ENCODE data around the gene PTBP1.

Gene PTBP1

DNA sequence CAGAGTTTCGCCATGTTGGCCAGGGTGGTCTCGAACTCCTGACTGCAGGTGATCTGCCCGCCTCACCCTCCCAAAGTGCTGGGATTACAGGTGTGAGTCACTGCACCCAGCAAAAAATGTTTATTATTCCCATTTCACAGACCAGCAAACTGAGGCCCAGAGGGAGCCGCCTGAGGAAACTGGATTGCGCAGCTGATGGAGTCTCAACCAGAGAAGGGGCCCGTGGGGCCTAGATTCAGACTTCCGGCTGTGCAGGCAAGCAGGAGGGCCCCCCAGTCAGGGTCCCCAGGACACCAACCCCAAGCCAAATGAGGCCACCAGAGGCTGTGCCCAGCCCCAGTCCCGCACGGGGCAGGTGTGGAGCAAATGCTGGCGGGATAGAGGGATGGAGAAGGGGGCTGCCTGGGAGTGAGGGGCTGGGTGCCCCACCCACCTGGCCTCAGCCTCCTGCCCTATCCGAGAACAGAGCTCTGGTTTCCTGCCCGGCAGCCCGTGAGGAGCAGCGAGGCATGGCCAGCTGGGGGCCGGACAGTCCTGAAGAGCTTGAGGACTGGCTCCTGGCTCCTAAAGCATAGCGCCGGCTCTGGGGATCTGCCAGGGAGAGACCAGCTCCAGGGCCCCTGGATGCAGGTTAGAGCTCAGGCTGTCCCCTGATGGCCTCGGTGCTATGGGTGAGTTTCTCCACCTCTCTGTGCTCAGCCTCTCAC lies 24.4 kb upstream of the PTBP1 start:
- DNase-seq = no peak

DNA sequence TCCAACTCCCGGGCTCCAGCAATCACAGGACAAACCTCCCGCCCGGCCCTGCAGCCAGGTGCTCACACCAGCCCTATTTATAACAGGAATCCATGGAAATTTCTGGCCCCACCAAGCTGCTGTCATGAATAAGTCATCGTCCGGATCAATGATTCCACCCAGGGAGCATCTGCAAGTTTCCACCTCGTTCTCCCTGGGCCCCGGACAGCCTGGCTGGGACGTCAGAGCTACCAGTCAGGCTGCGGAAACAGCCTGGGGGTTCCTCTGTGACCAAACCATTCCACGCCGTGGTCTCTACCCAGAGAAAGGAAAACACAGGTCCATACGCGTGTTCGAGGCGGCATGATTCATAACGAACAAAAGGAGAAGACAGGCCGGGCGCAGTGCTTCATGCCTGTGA lies 20.7 kb upstream of the PTBP1 start:
- DNase-seq = no peak

DNA sequence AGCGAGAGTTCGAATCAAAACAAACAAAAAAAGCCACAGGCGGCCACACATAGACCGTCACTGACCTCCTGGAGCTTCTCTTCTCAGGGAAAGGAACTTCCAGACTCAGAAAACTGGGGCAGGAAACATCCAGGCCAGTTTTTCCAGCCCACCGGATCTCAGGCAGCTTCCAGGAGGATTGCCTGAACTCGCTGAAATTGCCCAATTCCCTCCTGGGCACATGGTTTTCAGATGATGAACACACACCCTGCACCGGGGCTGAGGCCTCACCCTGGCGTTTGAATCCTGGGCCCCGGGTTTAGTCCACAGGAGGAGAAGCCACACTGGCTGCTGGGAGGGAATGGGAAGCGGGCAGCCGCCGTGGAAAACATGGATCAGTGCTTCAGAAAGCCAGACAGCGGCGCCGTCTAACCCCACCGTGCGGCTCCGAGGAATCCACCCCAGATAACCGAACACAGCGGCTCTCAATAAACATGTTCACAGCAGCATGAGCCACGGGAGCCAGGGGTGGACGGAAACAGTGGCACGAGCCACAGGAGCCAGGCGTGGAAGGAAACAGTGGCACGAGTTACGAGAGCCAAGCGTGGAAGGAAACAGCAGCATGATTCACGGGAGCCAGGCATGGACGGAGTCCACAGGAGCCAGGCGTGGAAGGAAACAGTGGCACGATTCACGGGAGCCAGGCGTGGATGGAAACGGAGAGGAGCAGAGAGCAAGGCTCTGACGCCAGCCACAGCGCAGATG lies 18.2 kb upstream of the PTBP1 start:
- DNase-seq = no peak

DNA sequence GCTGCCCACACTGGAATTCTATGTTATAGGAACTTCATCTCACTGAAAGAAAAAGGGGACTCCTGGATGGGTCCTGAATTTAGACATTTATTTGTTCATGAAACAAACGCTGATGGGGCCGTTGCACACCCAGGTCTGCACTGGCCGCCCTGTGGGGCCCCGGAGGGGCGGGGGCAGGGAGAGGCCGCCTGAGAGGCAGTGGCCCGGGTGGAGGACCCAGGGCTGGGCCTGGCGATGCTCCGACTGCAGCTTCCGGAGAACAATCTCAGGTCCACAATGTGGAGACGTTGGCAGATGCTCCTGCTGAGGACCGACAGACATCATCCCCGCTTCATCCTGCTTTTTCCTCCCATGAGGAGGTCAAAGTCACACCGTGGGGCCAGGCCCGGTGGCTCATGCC lies 16.3 kb upstream of the PTBP1 start:
- DNase-seq = no peak

- no peak for DNase-seq
Observed at GRCh38 chr19:781800-782184, 15.5 kb upstream of the PTBP1 start.

DNA sequence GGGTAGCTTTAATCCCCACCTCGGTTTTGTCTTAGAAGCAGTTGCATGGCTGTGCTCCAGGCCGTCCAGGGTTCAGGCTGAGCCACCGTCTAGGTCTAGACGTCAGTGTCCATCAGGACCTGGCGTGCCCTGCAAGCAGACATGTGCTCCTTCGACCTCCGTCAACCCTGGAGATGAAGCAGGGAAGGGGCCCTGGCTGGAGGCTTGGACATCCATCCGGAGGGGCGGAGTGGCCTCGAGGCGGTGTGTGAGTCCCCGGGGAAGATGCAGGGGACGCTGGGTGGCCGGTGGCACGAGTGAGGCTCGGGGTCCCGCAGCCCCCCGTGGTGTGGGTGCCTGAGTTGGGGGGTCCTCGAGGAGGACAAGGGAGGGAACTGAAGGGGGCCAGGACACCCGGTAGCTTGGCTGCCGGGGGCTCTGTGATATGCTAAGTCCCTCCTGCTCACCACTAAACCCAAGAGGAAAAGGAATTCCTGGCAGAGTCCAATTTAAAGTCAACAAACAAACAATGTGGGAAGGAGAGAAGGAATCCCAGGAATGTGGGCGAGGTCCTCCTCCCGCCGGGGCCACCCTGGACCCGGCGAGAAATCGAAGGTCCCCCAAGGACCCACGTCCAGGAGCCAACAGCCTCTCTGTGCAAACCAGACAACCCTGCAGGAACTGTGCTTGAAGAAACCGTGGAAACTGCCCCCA lies 14.9 kb upstream of the PTBP1 start:
- no peak for DNase-seq

DNA sequence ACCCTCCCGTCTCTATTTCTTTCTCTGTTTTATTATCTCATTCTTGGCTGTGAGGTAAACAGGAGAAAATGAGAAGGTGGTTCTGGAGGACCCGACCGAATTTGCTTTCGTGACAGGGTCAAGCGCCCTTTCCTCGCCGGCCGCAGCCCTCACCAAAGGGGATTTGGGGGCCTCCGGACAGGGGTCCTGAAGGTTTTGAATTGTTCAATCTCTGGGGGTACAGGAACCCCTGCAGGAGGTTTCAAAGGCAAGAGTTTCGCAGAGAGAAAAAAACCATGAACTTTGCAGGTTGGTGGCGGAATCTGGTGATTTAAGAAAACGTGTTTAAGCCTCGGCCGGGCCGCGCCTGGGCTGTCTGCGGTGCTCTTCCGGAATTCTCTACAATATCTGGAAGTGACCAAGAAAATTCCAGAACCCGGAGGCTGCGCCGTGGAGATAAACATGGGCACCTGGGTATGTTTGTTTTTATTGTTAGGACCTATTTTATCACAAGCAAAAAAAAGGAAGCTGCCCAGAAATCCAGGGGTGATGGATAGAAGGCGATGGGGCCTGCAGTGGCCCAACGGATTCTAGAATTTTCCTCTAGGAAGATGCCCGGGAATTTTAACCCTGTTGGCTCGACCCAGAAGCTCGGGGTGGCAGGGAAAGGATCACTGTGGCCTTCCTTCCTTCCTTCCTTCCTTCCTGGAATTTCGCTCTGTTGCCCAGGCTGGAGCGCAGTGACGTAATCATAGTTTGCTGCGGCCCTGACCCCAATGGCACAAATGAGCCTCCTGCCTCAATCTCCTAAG lies 14.2 kb upstream of the PTBP1 start:
- DNase-seq = no peak

- DNase-seq = no peak
Observed at GRCh38 chr19:784541-784940, 12.7 kb upstream of the PTBP1 start.

DNA sequence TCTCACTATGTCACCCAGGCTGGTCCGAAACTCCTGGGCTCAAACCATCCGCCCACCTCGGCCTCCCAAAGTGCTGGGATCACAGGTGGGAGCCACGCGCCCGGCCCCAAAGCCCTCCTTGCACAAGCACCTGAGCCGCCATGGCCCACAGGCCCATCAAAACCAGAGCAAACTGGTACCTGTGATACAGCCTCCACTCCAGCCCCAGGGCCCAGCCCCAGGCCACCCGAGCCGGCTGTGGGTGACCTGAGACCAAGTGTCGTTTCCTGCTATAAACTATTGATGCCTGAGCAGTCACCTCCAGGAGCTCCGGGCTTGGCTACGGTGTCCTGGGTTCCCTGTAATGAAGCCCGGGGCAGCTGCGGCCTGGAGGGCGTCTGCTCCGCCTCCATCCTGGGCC lies 9.7 kb upstream of the PTBP1 start:
- no peak for DNase-seq

DNA sequence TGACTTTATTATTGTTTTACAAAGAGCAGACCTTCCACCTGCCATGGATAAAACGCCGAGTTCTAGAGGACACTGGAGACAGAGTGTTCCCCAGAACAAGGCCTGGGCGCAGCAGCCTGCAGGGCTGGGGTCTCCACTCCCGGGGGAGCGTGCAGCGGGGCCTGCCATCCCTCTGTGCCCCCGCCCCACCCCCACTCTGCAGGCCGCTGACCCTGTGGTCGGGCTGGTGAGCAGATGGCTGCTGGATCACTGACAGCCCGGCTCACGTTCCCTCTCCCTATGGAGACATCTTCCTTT lies 8.6 kb upstream of the PTBP1 start:
- DNase-seq = no peak

DNA sequence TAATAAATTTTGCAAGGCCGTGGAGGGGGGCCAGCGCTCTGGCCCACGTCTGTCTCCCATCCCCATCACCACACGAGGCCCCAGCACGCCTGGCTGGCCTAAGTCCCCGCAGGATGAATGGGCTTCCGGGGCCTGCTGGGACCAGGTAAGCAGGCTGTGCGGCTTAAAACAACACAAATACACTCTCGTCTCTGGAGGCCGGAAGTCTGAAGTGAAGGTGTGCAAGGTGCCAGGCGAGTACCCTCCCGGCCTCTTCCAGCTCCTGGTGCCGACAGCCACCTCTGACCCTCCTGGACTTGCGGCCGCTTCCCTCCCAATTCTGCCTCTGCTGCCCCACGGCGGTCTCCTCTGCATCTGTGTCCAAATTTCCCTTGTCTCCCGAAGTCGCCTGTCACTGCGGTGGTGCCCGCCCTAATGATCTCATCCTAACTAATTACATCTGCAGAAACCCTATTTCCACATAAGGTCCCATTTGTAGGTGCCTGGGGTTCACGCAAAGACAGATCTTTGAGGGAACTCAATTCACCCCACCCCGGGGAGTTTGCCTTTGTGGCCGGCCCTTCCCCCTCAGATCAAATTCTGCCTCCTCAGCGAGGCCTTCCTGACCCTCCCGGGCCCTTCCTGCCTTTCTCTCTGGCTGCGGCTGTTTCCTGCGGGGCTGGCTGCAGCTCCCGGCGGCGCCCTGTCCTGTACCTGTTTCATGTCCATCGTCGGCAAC lies 8.1 kb upstream of the PTBP1 start:
- DNase-seq = peak; percentile 77

DNA sequence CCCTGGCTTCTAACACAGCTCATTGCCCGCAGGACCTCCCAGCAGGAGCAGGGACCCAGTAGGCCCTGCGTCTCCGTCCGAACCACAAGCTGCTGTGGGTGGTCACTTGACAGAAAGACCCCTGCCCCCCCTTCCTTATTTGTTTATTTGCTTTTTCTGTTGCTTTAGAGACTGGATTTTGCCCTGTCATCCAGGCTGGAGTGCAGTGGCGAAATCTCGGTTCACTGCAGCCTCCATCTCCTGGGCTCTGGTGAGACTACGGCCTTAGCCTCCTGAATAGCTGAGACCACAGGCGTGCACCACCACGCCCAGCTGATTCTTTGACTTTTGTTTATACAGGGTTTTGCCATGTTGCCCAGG lies 7.6 kb upstream of the PTBP1 start:
- peak; percentile 44 for DNase-seq

- DNase-seq = peak; percentile 58
Observed at GRCh38 chr19:791007-791566, 6.2 kb upstream of the PTBP1 start.

GRCh38 chr19:791567-792305 lies 5.5 kb upstream of the PTBP1 start:
- DNase-seq = peak; percentile 92

- peak; percentile 62 for DNase-seq
Observed at GRCh38 chr19:792306-792885, 4.9 kb upstream of the PTBP1 start.

- DNase-seq = no peak
Observed at GRCh38 chr19:793806-794205, 3.4 kb upstream of the PTBP1 start.

GRCh38 chr19:795073-795611 lies 2.1 kb upstream of the PTBP1 start:
- DNase-seq = no peak

GRCh38 chr19:795691-796581 lies 1.3 kb upstream of the PTBP1 start:
- DNase-seq = no peak

DNA sequence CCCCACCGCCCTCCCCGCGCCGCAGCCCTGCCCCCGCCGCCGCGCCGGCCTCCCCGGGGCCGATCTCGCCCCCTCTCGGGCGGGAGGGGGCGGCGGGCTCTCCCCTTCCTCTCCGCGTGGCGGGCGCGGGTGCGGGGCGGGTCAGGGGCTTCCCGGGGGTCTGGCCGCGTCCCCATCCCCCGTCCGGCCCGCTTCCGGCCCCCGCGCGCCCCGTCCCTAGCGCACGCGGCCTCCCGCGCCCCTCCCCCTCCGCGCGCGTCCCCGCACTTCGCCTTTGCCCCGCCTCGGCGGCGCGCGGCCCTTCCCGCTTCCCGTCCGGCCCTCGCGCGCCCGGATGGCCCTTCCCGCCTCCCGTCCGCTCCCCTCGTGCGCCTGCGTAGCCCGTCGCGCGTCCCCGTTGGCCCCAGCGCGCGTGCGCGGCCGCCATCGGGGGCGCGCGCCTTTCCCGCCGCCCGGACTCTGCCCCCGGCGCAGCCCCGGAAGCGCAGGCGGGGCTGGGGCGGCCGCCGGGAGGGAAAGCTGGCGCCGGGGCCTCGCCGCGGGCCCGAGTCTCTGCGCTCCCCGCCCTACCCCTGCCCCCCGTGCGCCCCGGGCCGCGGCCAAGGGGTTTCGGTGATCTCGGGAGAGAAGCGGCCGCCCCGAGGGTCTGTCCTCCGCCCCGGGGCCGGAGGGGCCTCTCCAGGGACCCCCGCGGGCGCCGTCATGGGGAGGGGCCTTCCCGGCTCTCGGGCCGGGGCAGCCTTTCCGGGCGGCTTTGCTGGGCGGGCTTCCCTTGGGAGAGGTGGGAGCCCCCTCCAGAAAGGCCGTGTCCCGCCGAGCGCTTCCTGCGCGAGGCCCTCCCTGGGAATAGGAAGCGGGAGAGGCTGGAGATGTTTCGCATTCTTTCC lies 519 bp downstream of the PTBP1 start:
- DNase-seq = peak; percentile 96
